ENCODE data around the gene GPR158. TPM values are rescaled to one million over a fixed set of nuclear protein-coding genes. Genes with fewer than 3 reads are reported as not detected.

The GPR158 gene
- total and polyA plus RNA-seq, 4 donors, result 0.02 to 0.97 TPM; not detected in 2

DNA sequence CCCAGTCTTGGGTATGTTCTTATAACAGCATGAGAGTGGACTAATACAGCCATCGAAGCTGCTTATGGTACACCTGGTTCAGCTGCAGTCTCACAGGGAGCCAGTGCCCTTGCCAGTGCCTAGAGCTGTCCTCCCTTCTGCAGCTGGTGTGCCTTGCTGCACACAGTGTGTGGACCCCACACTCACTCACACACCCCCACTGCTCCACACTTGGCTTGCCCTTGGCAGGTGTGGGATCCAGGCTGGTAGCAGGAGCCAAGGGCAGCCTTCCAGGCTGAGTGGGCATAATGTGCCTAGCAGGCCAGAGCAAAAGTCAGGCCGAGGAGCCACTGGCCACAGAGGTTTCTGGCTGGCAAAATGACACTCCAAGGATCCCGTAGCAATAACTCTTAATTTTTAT is 217.3 kb downstream of the GPR158 start:
- ATAC-seq (ENCODE audit: insufficient read depth, low FRiP score) (no peak), DNase-seq (no peak)
- Histone ChIP-seq H3K27ac (ENCODE audit: low read depth in 1 of 2, low read length in 1 of 2) (no peak overlapping the region), H3K9ac (ENCODE audit: insufficient read depth in 1 of 2, low read length in 2 of 2) (no peak overlapping the region), H3K4me1 (ENCODE audit: control insufficient read depth in 5 of 5, insufficient read depth in 5 of 5, low read length in 5 of 5) (no peaks in the 10 kb centered on the region), H3K27me3 (ENCODE audit: control insufficient read depth in 3 of 3, insufficient read depth in 3 of 3, low read length in 2 of 3) (no peaks in the 10 kb centered on the region), H3K4me3 (no peak overlapping the region), H3K9me3 (ENCODE audit: control insufficient read depth in 4 of 4, insufficient read depth in 3 of 4, low read length in 3 of 4) (peaks cover 0 to 25% (median 5%) of the 10 kb centered on the region in 4 donors), H3K36me3 (ENCODE audit: control insufficient read depth in 4 of 4, insufficient read depth in 4 of 4, low read length in 4 of 4) (no peaks in the 10 kb centered on the region)
- 72 to 78% methylated on average over 3 of the region's 3 CpGs for WGBS, 2 donors
- TF ChIP-seq, protein P1, sequence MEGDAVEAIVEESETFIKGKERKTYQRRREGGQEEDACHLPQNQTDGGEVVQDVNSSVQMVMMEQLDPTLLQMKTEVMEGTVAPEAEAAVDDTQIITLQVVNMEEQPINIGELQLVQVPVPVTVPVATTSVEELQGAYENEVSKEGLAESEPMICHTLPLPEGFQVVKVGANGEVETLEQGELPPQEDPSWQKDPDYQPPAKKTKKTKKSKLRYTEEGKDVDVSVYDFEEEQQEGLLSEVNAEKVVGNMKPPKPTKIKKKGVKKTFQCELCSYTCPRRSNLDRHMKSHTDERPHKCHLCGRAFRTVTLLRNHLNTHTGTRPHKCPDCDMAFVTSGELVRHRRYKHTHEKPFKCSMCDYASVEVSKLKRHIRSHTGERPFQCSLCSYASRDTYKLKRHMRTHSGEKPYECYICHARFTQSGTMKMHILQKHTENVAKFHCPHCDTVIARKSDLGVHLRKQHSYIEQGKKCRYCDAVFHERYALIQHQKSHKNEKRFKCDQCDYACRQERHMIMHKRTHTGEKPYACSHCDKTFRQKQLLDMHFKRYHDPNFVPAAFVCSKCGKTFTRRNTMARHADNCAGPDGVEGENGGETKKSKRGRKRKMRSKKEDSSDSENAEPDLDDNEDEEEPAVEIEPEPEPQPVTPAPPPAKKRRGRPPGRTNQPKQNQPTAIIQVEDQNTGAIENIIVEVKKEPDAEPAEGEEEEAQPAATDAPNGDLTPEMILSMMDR (IDR thresholded peaks at IDR 0.05; ENCODE audit: control extremely low read depth, extremely low read depth), result no peak

DNA sequence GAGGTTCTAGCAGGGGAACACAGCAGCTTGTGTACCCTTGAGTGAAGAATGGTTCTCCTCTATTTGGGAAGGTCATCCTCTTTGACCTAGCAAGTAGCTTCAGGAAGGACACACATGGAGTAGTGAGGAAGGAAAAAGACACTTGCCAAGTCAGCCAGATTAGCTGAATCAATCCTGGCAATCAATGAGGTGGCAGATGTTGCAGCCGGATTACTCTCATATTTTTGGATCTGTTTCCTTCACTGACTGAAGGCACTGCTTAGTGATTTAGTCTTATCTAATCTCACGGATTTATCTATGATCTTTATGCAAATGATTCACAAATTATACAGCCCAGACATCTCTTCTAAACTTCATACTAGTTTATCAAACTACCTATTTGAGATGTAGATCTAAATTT is 218.8 kb downstream of the GPR158 start:
- Histone ChIP-seq H3K27ac (ENCODE audit: low read depth in 1 of 2, low read length in 1 of 2) (no peak overlapping the region), H3K4me1 (ENCODE audit: control insufficient read depth in 5 of 5, insufficient read depth in 5 of 5, low read length in 5 of 5) (peaks cover 0 to 5% (median 0%) of the 10 kb centered on the region in 5 donors)
- WGBS, 2 donors, result 61 to 69% methylated on average over 2 of the region's 2 CpGs

DNA sequence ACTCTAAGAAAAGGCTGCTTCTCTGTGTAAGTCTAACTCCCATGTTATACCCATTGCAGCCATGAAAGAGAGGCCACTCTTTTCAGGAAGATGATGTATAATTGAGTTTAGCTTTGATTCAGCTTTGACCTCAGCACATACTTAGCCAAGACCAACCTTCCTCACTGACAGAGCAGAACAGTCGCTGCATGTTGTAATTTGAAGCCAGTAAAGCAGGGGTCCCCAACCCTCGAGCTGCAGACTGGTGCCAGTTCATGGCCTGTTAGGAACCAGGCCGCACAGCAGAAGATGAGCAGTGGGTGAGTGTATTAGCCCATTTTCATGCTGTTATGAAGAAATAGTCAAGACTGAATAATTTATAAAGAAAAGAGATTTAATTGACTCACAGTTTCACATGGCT is 223.9 kb downstream of the GPR158 start:
- Histone ChIP-seq H3K4me1 (ENCODE audit: control insufficient read depth in 5 of 5, insufficient read depth in 5 of 5, low read length in 5 of 5) (peaks cover 0 to 5% (median 0%) of the 10 kb centered on the region in 5 donors), H3K9ac (ENCODE audit: insufficient read depth in 1 of 2, low read length in 2 of 2) (no peak overlapping the region), H3K36me3 (ENCODE audit: control insufficient read depth in 4 of 4, insufficient read depth in 4 of 4, low read length in 4 of 4) (no peaks in the 10 kb centered on the region), H3K9me3 (ENCODE audit: control insufficient read depth in 4 of 4, insufficient read depth in 3 of 4, low read length in 3 of 4) (no peaks in the 10 kb centered on the region), H3K4me3 (no peak overlapping the region), H3K27me3 (ENCODE audit: control insufficient read depth in 3 of 3, insufficient read depth in 3 of 3, low read length in 2 of 3) (no peaks in the 10 kb centered on the region), H3K27ac (ENCODE audit: low read depth in 1 of 2, low read length in 1 of 2) (no peak overlapping the region)
- ATAC-seq (ENCODE audit: insufficient read depth, low FRiP score) (no peak), DNase-seq (no peak)
- TF ChIP-seq, protein P1 (IDR thresholded peaks at IDR 0.05; ENCODE audit: control extremely low read depth, extremely low read depth), result no peak
- WGBS, 2 donors, result 50 to 57% methylated on average over 3 of the region's 3 CpGs

More for the DNA sequence above, 218.8 kb downstream of the GPR158 start:
- DNase-seq, result no peak
- no peak overlapping the region for H3K4me3 ChIP-seq
- no peak overlapping the region for H3K9ac ChIP-seq (ENCODE audit: insufficient read depth in 1 of 2, low read length in 2 of 2)
- peaks cover 0 to 20% (median 5%) of the 10 kb centered on the region in 4 donors for H3K9me3 ChIP-seq (ENCODE audit: control insufficient read depth in 4 of 4, insufficient read depth in 3 of 4, low read length in 3 of 4)
- no peaks in the 10 kb centered on the region for H3K36me3 ChIP-seq (ENCODE audit: control insufficient read depth in 4 of 4, insufficient read depth in 4 of 4, low read length in 4 of 4)
- no peaks in the 10 kb centered on the region for H3K27me3 ChIP-seq (ENCODE audit: control insufficient read depth in 3 of 3, insufficient read depth in 3 of 3, low read length in 2 of 3)
- TF ChIP-seq, protein P1 (IDR thresholded peaks at IDR 0.05; ENCODE audit: control extremely low read depth, extremely low read depth), result no peak
- ATAC-seq (ENCODE audit: insufficient read depth, low FRiP score), result no peak

DNA sequence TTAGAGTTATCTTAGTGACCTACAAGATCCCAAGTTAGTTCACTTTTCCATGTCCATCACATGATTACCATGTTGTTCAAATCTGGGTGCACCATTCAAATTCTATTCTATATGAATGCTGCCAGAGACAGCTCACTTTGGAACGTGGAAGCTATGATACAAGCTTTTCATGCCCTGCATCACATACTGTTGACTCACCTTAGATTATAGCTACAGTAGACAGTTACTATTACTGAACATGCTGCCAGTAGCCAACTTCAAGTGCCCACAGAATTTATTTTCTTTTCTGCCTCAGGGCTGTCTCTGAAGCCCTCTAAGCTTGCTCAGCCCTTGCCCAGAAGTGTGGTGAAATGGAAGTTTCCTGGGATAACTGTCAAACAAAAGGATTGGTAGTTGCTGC is 231.1 kb downstream of the GPR158 start:
- Histone ChIP-seq H3K9me3 (ENCODE audit: control insufficient read depth in 4 of 4, insufficient read depth in 3 of 4, low read length in 3 of 4) (no peaks in the 10 kb centered on the region), H3K9ac (ENCODE audit: insufficient read depth in 1 of 2, low read length in 2 of 2) (no peak overlapping the region), H3K27ac (ENCODE audit: low read depth in 1 of 2, low read length in 1 of 2) (no peak overlapping the region), H3K4me3 (no peak overlapping the region), H3K4me1 (ENCODE audit: control insufficient read depth in 5 of 5, insufficient read depth in 5 of 5, low read length in 5 of 5) (no peaks in the 10 kb centered on the region), H3K36me3 (ENCODE audit: control insufficient read depth in 4 of 4, insufficient read depth in 4 of 4, low read length in 4 of 4) (no peaks in the 10 kb centered on the region), H3K27me3 (ENCODE audit: control insufficient read depth in 3 of 3, insufficient read depth in 3 of 3, low read length in 2 of 3) (no peaks in the 10 kb centered on the region)
- TF ChIP-seq, protein P1 (IDR thresholded peaks at IDR 0.05; ENCODE audit: control extremely low read depth, extremely low read depth), result no peak
- no peak for DNase-seq
- WGBS, 2 donors, result 74 to 81% methylated on average over 1 of the region's 1 CpG
- ATAC-seq (ENCODE audit: insufficient read depth, low FRiP score), result no peak

Measured in lung (tissue), 12 donors.